Endothelial cell of umbilical vein (primary cell): Measurements from ENCODE around the gene LHFPL6. TPM values are rescaled to one million over a fixed set of nuclear protein-coding genes. Genes with fewer than 3 reads are reported as not detected.

Experiments
- BruUV-seq: library from RNA; stranded (reverse); fragments of 400-500 nt; replicated peaks from 2 replicates; lab custom pipeline; 2021; lab: Mats Ljungman, UMichigan
- CTCF ChIA-PET: fragments of 300-600, 350-600 bp; sonication (Branson Sonifier 250); formaldehyde crosslinking; loops from one replicate; lab custom pipeline; 2021; ENCODE audit warnings: antibody characterized with exemption, inconsistent platforms; lab: Charles Lee
- POLR2A ChIA-PET: fragments of 300-600, 350-600 bp; sonication (Branson Sonifier 250); formaldehyde crosslinking; loops from one replicate; lab custom pipeline; 2021; ENCODE audit warnings: antibody characterized with exemption, inconsistent platforms; lab: Charles Lee
- DNase-seq: peaks from one replicate; pipeline ENCODE4 v3.0.0-alpha.2; 2011; ENCODE audit warnings: low read depth, low spot score
- FAIRE-seq: peaks from 2 replicates; lab custom pipeline; 2011; peaks lifted over from hg19 to GRCh38; lab: Jason Lieb, UNC
- H2AFZ ChIP-seq: 2 replicates; pipeline ENCODE4 v1.6.0; 2012; ENCODE audit warnings: low read depth, low read length, control low read depth, inconsistent platforms
- H3K27ac ChIP-seq: 2 replicates; pipeline ENCODE4 v1.5.1; 2011; ENCODE audit warnings: low read depth, mild to moderate bottlenecking, control low read depth, low read length, moderate library complexity; ENCODE audit not compliant: insufficient read depth
- H3K27me3 ChIP-seq, 2 experiments: 2 replicates each; pipeline versions ENCODE4 v1.6.0 to v1.6.1; 2011; ENCODE audit warnings: low read length in 2 of 2, mixed read lengths in 1 of 2; ENCODE audit not compliant: control insufficient read depth in 2 of 2, insufficient read depth in 2 of 2
- H3K36me3 ChIP-seq, 2 experiments: 2 replicates in 1 of 2; 3 replicates in 1 of 2; pipeline ENCODE4 v1.5.1; 2011; ENCODE audit warnings: low read length in 2 of 2, mild to moderate bottlenecking in 1 of 2, moderate library complexity in 1 of 2; ENCODE audit not compliant: control insufficient read depth in 2 of 2, insufficient read depth in 2 of 2; ENCODE audit errors: extremely low read depth in 1 of 2
- H3K4me1 ChIP-seq: 3 replicates; pipeline ENCODE4 v1.5.1; 2011; ENCODE audit warnings: mild to moderate bottlenecking, low read length; ENCODE audit not compliant: control insufficient read depth, insufficient read depth; ENCODE audit errors: extremely low read depth
- H3K4me2 ChIP-seq: 2 replicates; pipeline ENCODE4 v1.6.1; 2011; ENCODE audit warnings: low read length, control low read depth, mixed read lengths; ENCODE audit not compliant: insufficient read depth
- H3K4me3 ChIP-seq, 3 experiments: fragments of 200-600 bp in 1 of 3; sonication (generic), shearing (Covaris generic) in 1 of 3; replicated peaks in 1 of 3; 2 replicates each; pipeline ENCODE4 v1.5.1; 2011 to 2016; ENCODE audit warnings: control low read depth in 3 of 3, low read length in 3 of 3, mild to moderate bottlenecking in 2 of 3, inconsistent platforms in 1 of 3, low read depth in 1 of 3, moderate library complexity in 1 of 3; ENCODE audit not compliant: insufficient read depth in 1 of 3
- H3K79me2 ChIP-seq: 2 replicates; pipeline ENCODE4 v1.6.0; 2012; ENCODE audit warnings: low read length, inconsistent platforms; ENCODE audit not compliant: control insufficient read depth, insufficient read depth
- H3K9ac ChIP-seq: replicated peaks from 2 replicates; pipeline ENCODE3; 2011; ENCODE audit warnings: low read length, control low read depth; ENCODE audit not compliant: insufficient read depth; ENCODE audit errors: extremely low read depth
- H3K9me1 ChIP-seq: replicated peaks from 3 replicates; pipeline ENCODE4 v1.6.0; 2011; ENCODE audit warnings: mild to moderate bottlenecking, low read length; ENCODE audit not compliant: control insufficient read depth, insufficient read depth; ENCODE audit errors: extremely low read depth
- H3K9me3 ChIP-seq: replicated peaks from 2 replicates; pipeline ENCODE4 v1.5.1; 2012; ENCODE audit warnings: low read length, inconsistent platforms; ENCODE audit not compliant: control insufficient read depth, insufficient read depth
- H4K20me1 ChIP-seq: replicated peaks from 2 replicates; pipeline ENCODE3; 2011; ENCODE audit warnings: mild to moderate bottlenecking, low read length; ENCODE audit not compliant: control insufficient read depth, insufficient read depth; ENCODE audit errors: extremely low read depth
- FOS ChIP-seq: IDR thresholded peaks from 2 replicates; pipeline ENCODE4 v1.6.1; 2011; ENCODE audit warnings: mild to moderate bottlenecking, low read length, moderate library complexity, borderline replicate concordance; ENCODE audit not compliant: insufficient read depth
- GATA2 ChIP-seq: IDR thresholded peaks from 2 replicates; pipeline ENCODE4 v1.7.0; 2011; ENCODE audit warnings: low read depth, mild to moderate bottlenecking, moderate library complexity, mixed read lengths, low read length; ENCODE audit not compliant: insufficient read length, insufficient read depth
- JUN ChIP-seq: IDR thresholded peaks from 2 replicates; pipeline ENCODE4 v1.6.1; 2011; ENCODE audit warnings: borderline replicate concordance, low read depth; ENCODE audit not compliant: insufficient read length, insufficient read depth
- dilution Hi-C: fragments of 300-500 bp; cut with MboI; formaldehyde crosslinking; loops from one replicate; pipeline ENCODE4 v1.15.0; 2019; ENCODE audit warnings: low sequenced_read_pairs; ENCODE audit not compliant: extremely low pct_ligation_motif_present
- intact Hi-C: fragments of 100-400 bp; cut with micrococcal nuclease; formaldehyde crosslinking; loops from one replicate; pipeline ENCODE4 v1.10.0; 2022
- polyA plus RNA-seq, 4 experiments: library from polyadenylated mRNA; depleted of rRNA in 3 of 4; stranded (reverse) in 3 of 4; unstranded in 1 of 4; fragments of >200 nt; gene quantifications; 2 replicates each; pipeline versions ENCODE4 v1.2.1 to v1.2.3, GENCODE V29; 2011 to 2012; ENCODE audit warnings: missing spikeins in 1 of 4
- total RNA-seq: library from RNA; stranded (reverse); gene quantifications from 2 replicates; pipeline ENCODE4 v1.2.3, GENCODE V29; 2021

LHFPL6 gene
- total and polyA plus RNA-seq, 2 donors (not counting 3 experiments of a cell fraction or from before 2014, with no cell fraction given): 17.5 to 19.4 TPM

DNA sequence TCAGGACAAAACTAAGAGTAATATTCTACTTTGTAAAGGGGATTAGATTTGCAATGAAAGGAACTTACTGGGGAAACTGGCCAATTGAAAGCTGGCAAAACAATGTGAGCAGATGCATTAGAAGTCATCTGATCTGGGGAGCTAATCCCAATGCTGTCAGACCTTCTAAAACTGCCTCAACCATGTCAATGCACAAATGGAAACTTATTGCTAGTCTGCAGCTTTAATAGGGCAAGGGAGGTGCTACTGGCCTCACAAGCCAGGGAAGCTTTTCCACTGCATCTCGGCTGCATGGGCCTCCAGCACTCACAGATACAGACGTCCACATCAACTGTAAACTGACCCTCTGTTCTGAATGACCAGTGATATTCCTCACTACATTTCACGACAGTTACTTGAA is 154.2 kb downstream of the LHFPL6 start:
- Histone ChIP-seq H3K9ac (no peak overlapping the region), H3K4me1 (no peaks in the 10 kb centered on the region), H3K27me3 (no peaks in the 10 kb centered on the region), H2AFZ (no peak overlapping the region), H3K4me2 (no peak overlapping the region), H3K79me2 (no peaks in the 10 kb centered on the region), H4K20me1 (no peaks in the 10 kb centered on the region), H3K9me1 (no peaks in the 10 kb centered on the region), H3K9me3 (no peaks in the 10 kb centered on the region), H3K4me3 (no peak overlapping the region), H3K27ac (no peak overlapping the region), H3K36me3 (no peaks in the 10 kb centered on the region)
- POLR2A ChIA-PET: no interaction called here
- CTCF ChIA-PET: interaction anchor here (1.6 kb wide), 1 partner anchor 167 kb away, joined by 3 read pairs; no protein-coding TSS in a partner anchor
- no TSS peak for BruUV-seq
- FAIRE-seq (no peak), DNase-seq (no peak)
- dilution Hi-C loops (no loop called here), intact Hi-C loops (no loop called here)
- TF ChIP-seq JUN (no peak), GATA2 (no peak)

DNA sequence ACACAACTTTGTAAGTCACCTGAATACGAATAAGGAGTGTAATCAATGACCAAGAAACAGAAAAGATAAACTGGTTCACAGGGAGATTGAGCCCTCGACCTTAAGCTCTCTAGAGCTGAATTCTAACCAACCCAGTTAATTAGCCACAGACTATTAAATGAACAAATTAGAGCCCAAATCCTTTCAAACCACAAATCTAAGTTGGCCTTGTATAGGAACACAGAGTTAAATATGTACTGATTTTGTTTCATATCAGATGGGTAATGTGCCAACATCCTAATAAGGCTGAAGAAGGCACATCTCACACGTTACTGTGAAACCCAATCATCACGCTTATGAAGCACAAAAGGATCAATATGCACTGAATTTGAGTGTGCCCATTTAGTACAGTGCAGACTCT is 156.1 kb downstream of the LHFPL6 start:
- ChIA-PET CTCF (interaction anchor here (0.6 to 1.5 kb wide), 2 partner anchors 17 to 169 kb away, joined by 3 read pairs; no protein-coding TSS in a partner anchor), POLR2A (no interaction called here)
- FAIRE-seq: no peak
- Histone ChIP-seq H3K79me2 (no peaks in the 10 kb centered on the region), H4K20me1 (no peaks in the 10 kb centered on the region), H3K9ac (no peak overlapping the region), H3K4me1 (no peaks in the 10 kb centered on the region), H3K9me1 (no peaks in the 10 kb centered on the region), H3K36me3 (no peaks in the 10 kb centered on the region), H3K9me3 (no peaks in the 10 kb centered on the region), H3K4me3 (no peak overlapping the region), H3K27ac (no peak overlapping the region), H2AFZ (no peak overlapping the region), H3K4me2 (no peak overlapping the region), H3K27me3 (no peaks in the 10 kb centered on the region)
- TF ChIP-seq FOS: no peak
- dilution Hi-C loops (no loop called here), intact Hi-C loops (no loop called here)
- no peak for DNase-seq
- BruUV-seq: no TSS peak
